Natural killer cell (primary cell): ENCODE measurements around the gene GALNT8. TPM values are rescaled to one million over a fixed set of nuclear protein-coding genes. Genes with fewer than 3 reads are reported as not detected.
"Not testable (repeated sequence)": the region's sequence is repeated elsewhere in the genome, so short reads cannot be mapped to it uniquely, and the experiment has no call there.

Experiments used
- ATAC-seq, 3 donors: fragments of 150-1000 bp in 2 of 3; fragments of 200-7000 bp in 1 of 3; cut with Tn5 transposase; 1 replicate in 1 of 3; 2 replicates in 2 of 3; pipeline ENCODE4 v1.10.0; 2021; ENCODE audit warnings: mild to moderate bottlenecking in 2 of 3, moderate library complexity in 2 of 3
- DNase-seq, 2 donors: peaks; one replicate each; pipeline versions ENCODE4 v3.0.0 to v3.0.0-alpha.2; 2013 to 2021; ENCODE audit warnings: mixed read lengths in 1 of 2
- H3K27ac ChIP-seq: one replicate; pipeline ENCODE4 v1.5.1; 2013; ENCODE audit warnings: mild to moderate bottlenecking, low read length
- H3K27me3 ChIP-seq: one replicate; pipeline ENCODE4 v1.6.1; 2013; ENCODE audit warnings: low read length; ENCODE audit not compliant: control insufficient read depth, insufficient read depth
- H3K36me3 ChIP-seq: one replicate; pipeline ENCODE4 v1.6.1; 2013; ENCODE audit warnings: low read length; ENCODE audit not compliant: control insufficient read depth, insufficient read depth
- H3K4me1 ChIP-seq: one replicate; pipeline ENCODE4 v1.6.1; 2013; ENCODE audit warnings: low read length; ENCODE audit not compliant: control insufficient read depth, insufficient read depth
- H3K4me3 ChIP-seq: one replicate; pipeline ENCODE4 v1.5.1; 2013; ENCODE audit warnings: low read length
- H3K9me3 ChIP-seq: one replicate; pipeline ENCODE4 v1.6.1; 2013; ENCODE audit warnings: low read length; ENCODE audit not compliant: control insufficient read depth, insufficient read depth
- H3K27ac Mint-ChIP-seq, 2 donors: one replicate each; pipeline ENCODE4 v1.8.0; 2022; ENCODE audit warnings: mild to moderate bottlenecking in 2 of 2, mixed read lengths in 2 of 2, moderate library complexity in 1 of 2
- H3K27me3 Mint-ChIP-seq, 2 donors: one replicate each; pipeline ENCODE4 v1.8.0; 2022; ENCODE audit warnings: low read depth in 2 of 2, mixed read lengths in 2 of 2
- H3K36me3 Mint-ChIP-seq: one replicate; pipeline ENCODE4 v1.8.0; 2022; ENCODE audit warnings: mixed read lengths
- H3K4me1 Mint-ChIP-seq, 2 donors: one replicate each; pipeline ENCODE4 v1.8.0; 2022; ENCODE audit warnings: mixed read lengths in 2 of 2
- H3K4me3 Mint-ChIP-seq: one replicate; pipeline ENCODE4 v1.8.0; 2022; ENCODE audit warnings: mild to moderate bottlenecking, moderate library complexity, mixed read lengths
- H3K9me3 Mint-ChIP-seq, 2 donors: one replicate each; pipeline ENCODE4 v1.8.0; 2022; ENCODE audit warnings: mixed read lengths in 2 of 2
- CTCF ChIP-seq: fragments of 200-600 bp; IDR thresholded peaks from one replicate; pipeline ENCODE4 v1.8.0; 2022; ENCODE audit warnings: antibody characterized with exemption
- WGBS: methylation state at CpG from one replicate; pipeline ENCODE4 v1.1.7; 2013; ENCODE audit warnings: missing lambda C conversion rate; ENCODE audit not compliant: insufficient coverage; 5-methylcytosine and 5-hydroxymethylcytosine counted together
- intact Hi-C: fragments of 100-400 bp; cut with micrococcal nuclease; formaldehyde crosslinking; loops from one replicate; pipeline ENCODE4 v1.14.2; 2022
- total RNA-seq, 4 donors: library from RNA; stranded (reverse); fragments of 120-200 nt in 1 of 4; gene quantifications; one replicate each; pipeline versions ENCODE4 v1.2.3 to v1.2.4, GENCODE V29; 2013 to 2022

Gene GALNT8
- total RNA-seq, 3 donors from 2014 or later (not counting 1 experiment from before 2014, with no cell fraction given) = 0.19 to 0.73 (median 0.41) TPM

- no peak overlapping the region for H3K4me3 ChIP-seq
- no peaks in the 10 kb centered on the region for H3K9me3 ChIP-seq
- no peak overlapping the region for H3K27ac Mint-ChIP-seq
- DNase-seq = no peak
- H3K36me3 ChIP-seq = no peaks in the 10 kb centered on the region
- no peaks in the 10 kb centered on the region for H3K4me1 ChIP-seq
- TF ChIP-seq CTCF = no peak
- peaks cover 14 to 18% of the 10 kb centered on the region in 2 donors for H3K27me3 Mint-ChIP-seq
- no peaks in the 10 kb centered on the region for H3K4me1 Mint-ChIP-seq
- H3K4me3 Mint-ChIP-seq = no peak overlapping the region
- no peak overlapping the region for H3K27ac ChIP-seq
- peaks cover 2% of the 10 kb centered on the region for H3K27me3 ChIP-seq
- H3K9me3 Mint-ChIP-seq = no peaks in the 10 kb centered on the region
- intact Hi-C loops = no loop called here
- H3K36me3 Mint-ChIP-seq = no peaks in the 10 kb centered on the region
- no peak for ATAC-seq
- WGBS = 82% methylated on average over 4 of the region's 6 CpGs
Observed at GRCh38 chr12:4714879-4715278, 5.3 kb upstream of the GALNT8 start.

GRCh38 chr12:4717806-4718205 is 2.4 kb upstream of the GALNT8 start:
- Histone ChIP-seq H3K36me3 (no peaks in the 10 kb centered on the region), H3K4me3 (no peak overlapping the region), H3K27ac (no peak overlapping the region), H3K4me1 (no peaks in the 10 kb centered on the region), H3K27me3 (no peaks in the 10 kb centered on the region), H3K9me3 (no peaks in the 10 kb centered on the region)
- Mint-ChIP-seq H3K27ac (no peak overlapping the region), H3K9me3 (no peaks in the 10 kb centered on the region), H3K4me3 (no peak overlapping the region), H3K4me1 (no peaks in the 10 kb centered on the region), H3K27me3 (peaks cover 30 to 40% of the 10 kb centered on the region in 2 donors), H3K36me3 (no peaks in the 10 kb centered on the region)
- 100% methylated on average over 1 of the region's 1 CpG for WGBS
- no peak for ATAC-seq
- DNase-seq = no peak
- intact Hi-C loops = no loop called here
- TF ChIP-seq CTCF = no peak

- TF ChIP-seq CTCF = no peak
- no peaks in the 10 kb centered on the region for H3K9me3 ChIP-seq
- 76% methylated on average over 4 of the region's 4 CpGs for WGBS
- Mint-ChIP-seq H3K36me3 (no peaks in the 10 kb centered on the region), H3K9me3 (no peaks in the 10 kb centered on the region), H3K27ac (no peak overlapping the region), H3K4me1 (no peaks in the 10 kb centered on the region), H3K4me3 (no peak overlapping the region), H3K27me3 (peaks cover 33 to 48% of the 10 kb centered on the region in 2 donors)
- intact Hi-C loops = no loop called here
- no peaks in the 10 kb centered on the region for H3K27me3 ChIP-seq
- no peaks in the 10 kb centered on the region for H3K36me3 ChIP-seq
- H3K4me1 ChIP-seq = no peaks in the 10 kb centered on the region
- no peak overlapping the region for H3K4me3 ChIP-seq
- ATAC-seq (no peak), DNase-seq (no peak)
- H3K27ac ChIP-seq = no peak overlapping the region
Observed at GRCh38 chr12:4720637-4720995, 416 bp downstream of the GALNT8 start.

- DNase-seq, H3K4me3 Mint-ChIP-seq, H3K27me3 ChIP-seq, intact Hi-C loops, H3K4me1 ChIP-seq, ATAC-seq, H3K4me3 ChIP-seq, H3K36me3 Mint-ChIP-seq, H3K4me1 Mint-ChIP-seq, H3K36me3 ChIP-seq, H3K27ac Mint-ChIP-seq, H3K9me3 Mint-ChIP-seq, H3K9me3 ChIP-seq, H3K27ac ChIP-seq: not testable (repeated sequence)
- peaks cover 33 to 48% of the 10 kb centered on the region in 2 donors for H3K27me3 Mint-ChIP-seq
- 0% methylated on average over 1 of the region's 11 CpGs for WGBS
Observed at GRCh38 chr12:4721587-4721986, 1.4 kb downstream of the GALNT8 start.
